Sciatic nerve (tissue), 2 donors: Measurements from ENCODE around the gene SF3B1. TPM values are rescaled to one million over a fixed set of nuclear protein-coding genes. Genes with fewer than 3 reads are reported as not detected.
"Not testable (repeated sequence)": the region's sequence is repeated elsewhere in the genome, so short reads cannot be mapped to it uniquely, and the experiment has no call there.

ENCODE experiments used
- ATAC-seq: fragments of 200-7000 bp; cut with Tn5 transposase; one replicate; pipeline ENCODE4 v1.9.1; 2020; ENCODE audit warnings: mild to moderate bottlenecking, moderate library complexity
- DNase-seq: peaks from one replicate; pipeline ENCODE4 v3.0.0-alpha.2; 2020; ENCODE audit warnings: low spot score
- intact Hi-C: fragments of 100-400 bp; cut with DNase I; formaldehyde crosslinking; loops from one replicate; pipeline ENCODE4 v1.14.2; 2022
- total RNA-seq: library from RNA; stranded (reverse); fragmentation: NEBNext Ultra II Directional; extraction: Animal tissue kit (Norgen Biotek cat#: 25700); gene quantifications from one replicate; pipeline ENCODE4 v1.2.1, GENCODE V29; 2021
- donor health status: DM: no; HTN: no; CAD: no.
- donor health status: DM: no; HTN: no; CAD: no.

SF3B1 gene
- total RNA-seq, 1 donor from 2014 or later: 330 TPM

- ATAC-seq: no peak
- intact Hi-C loops: no loop called here
- no peak for DNase-seq
Observed at GRCh38 chr2:197388866-197389587, 45.8 kb downstream of the SF3B1 start.

GRCh38 chr2:197387179-197387578, 47.6 kb downstream of the SF3B1 start:
- DNase-seq: no peak
- no peak for ATAC-seq
- intact Hi-C loops: no loop called here

- no peak for DNase-seq
- intact Hi-C loops: no loop called here
- no peak for ATAC-seq
Observed at GRCh38 chr2:197386242-197386641, 48.6 kb downstream of the SF3B1 start.

- DNase-seq: no peak
- no peak for ATAC-seq
- intact Hi-C loops: no loop called here
Observed at GRCh38 chr2:197383825-197384224, 51.0 kb downstream of the SF3B1 start.

- DNase-seq (no peak), ATAC-seq (no peak)
- intact Hi-C loops: no loop called here
Observed at GRCh38 chr2:197381641-197382040, 53.2 kb downstream of the SF3B1 start.

GRCh38 chr2:197379918-197380309, 54.9 kb downstream of the SF3B1 start:
- DNase-seq, ATAC-seq: not testable (repeated sequence)
- intact Hi-C loops: loop anchor here (2.0 to 10.0 kb wide), 2 partner anchors 195 to 267 kb away; no protein-coding TSS in a partner anchor

GRCh38 chr2:197379308-197379917, 55.4 kb downstream of the SF3B1 start:
- not testable (repeated sequence) for ATAC-seq, DNase-seq
- intact Hi-C loops: loop anchor here (2.0 to 10.0 kb wide), 2 partner anchors 195 to 267 kb away; no protein-coding TSS in a partner anchor

GRCh38 chr2:197378494-197379307, 56.1 kb downstream of the SF3B1 start:
- ATAC-seq (peak; percentile 80), DNase-seq (no peak)
- intact Hi-C loops: loop anchor here (2.0 to 10.0 kb wide), 2 partner anchors 194 to 266 kb away; no protein-coding TSS in a partner anchor

GRCh38 chr2:197378086-197378485, 56.7 kb downstream of the SF3B1 start:
- intact Hi-C loops: loop anchor here (2.0 to 10.0 kb wide), 2 partner anchors 193 to 265 kb away; no protein-coding TSS in a partner anchor
- no peak for DNase-seq
- ATAC-seq: no peak

- DNase-seq (no peak), ATAC-seq (no peak)
- intact Hi-C loops: loop anchor here (2.0 to 10.0 kb wide), 2 partner anchors 193 to 265 kb away; no protein-coding TSS in a partner anchor
Observed at GRCh38 chr2:197377670-197378069, 57.2 kb downstream of the SF3B1 start.

- intact Hi-C loops: loop anchor here (10.0 kb wide), 1 partner anchor 188 kb away; no protein-coding TSS in a partner anchor
- no peak for ATAC-seq
- no peak for DNase-seq
Observed at GRCh38 chr2:197372592-197372991, 62.2 kb downstream of the SF3B1 start.

GRCh38 chr2:197370664-197371063, 64.2 kb downstream of the SF3B1 start:
- DNase-seq, ATAC-seq: not testable (repeated sequence)
- intact Hi-C loops: loop anchor here (10.0 kb wide), 1 partner anchor 186 kb away; no protein-coding TSS in a partner anchor

GRCh38 chr2:197369933-197370320, 64.9 kb downstream of the SF3B1 start:
- no peak for DNase-seq
- no peak for ATAC-seq
- intact Hi-C loops: loop anchor here (10.0 kb wide), 1 partner anchor 185 kb away; no protein-coding TSS in a partner anchor

- intact Hi-C loops: no loop called here
- DNase-seq: no peak
- ATAC-seq: no peak
Observed at GRCh38 chr2:197369228-197369932, 65.4 kb downstream of the SF3B1 start.

- ATAC-seq: no peak
- DNase-seq: no peak
- intact Hi-C loops: no loop called here
Observed at GRCh38 chr2:197368412-197368811, 66.4 kb downstream of the SF3B1 start.

- intact Hi-C loops: no loop called here
- DNase-seq: no peak
- no peak for ATAC-seq
Observed at GRCh38 chr2:197363998-197364397, 70.8 kb downstream of the SF3B1 start.

- DNase-seq (no peak), ATAC-seq (no peak)
- intact Hi-C loops: no loop called here
Observed at GRCh38 chr2:197360744-197361156, 74.1 kb downstream of the SF3B1 start.

GRCh38 chr2:197359859-197360258, 75.0 kb downstream of the SF3B1 start:
- ATAC-seq: no peak
- intact Hi-C loops: no loop called here
- no peak for DNase-seq

GRCh38 chr2:197358931-197359330, 75.9 kb downstream of the SF3B1 start:
- intact Hi-C loops: no loop called here
- DNase-seq (no peak), ATAC-seq (no peak)
